GM12891 (cell line): Measurements from ENCODE around the gene HTRA3.

Source experiments
- DNase-seq: peaks from one replicate; pipeline ENCODE4 v3.0.0; 2011; ENCODE audit warnings: low spot score; ENCODE audit not compliant: insufficient read length
- FAIRE-seq: peaks from 2 replicates; lab custom pipeline; 2011; peaks lifted over from hg19 to GRCh38; lab: Jason Lieb, UNC
- PAX5 ChIP-seq: IDR thresholded peaks from 2 replicates; pipeline ENCODE4 v1.6.1; 2011; ENCODE audit warnings: low read length, moderate library complexity, mild to moderate bottlenecking; ENCODE audit not compliant: insufficient read depth, severe bottlenecking
- POLR2A ChIP-seq: IDR thresholded peaks from 2 replicates; pipeline ENCODE4 v1.6.1; 2011; ENCODE audit warnings: low read depth, low read length, control low read depth
- POLR2AphosphoS5 ChIP-seq: IDR thresholded peaks from 2 replicates; pipeline ENCODE4 v1.6.1; 2011; ENCODE audit warnings: low read depth, low read length, control low read depth
- POU2F2 ChIP-seq: IDR thresholded peaks from 2 replicates; pipeline ENCODE4 v1.6.1; 2011; ENCODE audit warnings: low read depth, mild to moderate bottlenecking, control low read depth, low read length, moderate library complexity
- SPI1 ChIP-seq: IDR thresholded peaks from 2 replicates; pipeline ENCODE4 v1.6.1; 2011; ENCODE audit warnings: low read depth, low read length, control low read depth
- TAF1 ChIP-seq: IDR thresholded peaks from 2 replicates; pipeline ENCODE4 v1.6.1; 2011; ENCODE audit warnings: low read depth, low read length, control low read depth

Gene HTRA3

GRCh38 chr4:8272472-8273428 is 3.2 kb downstream of the HTRA3 start:
- no peak for FAIRE-seq
- TF ChIP-seq POLR2A, result no peak
- TF ChIP-seq POLR2AphosphoS5, result no peak
- TF ChIP-seq TAF1, result no peak
- TF ChIP-seq SPI1, result no peak
- no peak for TF ChIP-seq POU2F2
- TF ChIP-seq PAX5, result no peak
- DNase-seq, result no peak

GRCh38 chr4:8273450-8273849 is 3.9 kb downstream of the HTRA3 start:
- no peak for FAIRE-seq
- DNase-seq, result no peak
- TF ChIP-seq TAF1, result no peak
- TF ChIP-seq POLR2A, result no peak
- TF ChIP-seq PAX5, result no peak
- no peak for TF ChIP-seq POLR2AphosphoS5
- no peak for TF ChIP-seq POU2F2
- TF ChIP-seq SPI1, result no peak

- TF ChIP-seq PAX5 (no peak), POLR2A (no peak), SPI1 (no peak), TAF1 (no peak), POU2F2 (no peak), POLR2AphosphoS5 (no peak)
- FAIRE-seq, result no peak
- no peak for DNase-seq
Measured at GRCh38 chr4:8274066-8274652, 4.6 kb downstream of the HTRA3 start.

GRCh38 chr4:8274765-8275547 is 5.4 kb downstream of the HTRA3 start:
- FAIRE-seq (no peak), DNase-seq (no peak)
- TF ChIP-seq POLR2AphosphoS5 (no peak), PAX5 (no peak), SPI1 (no peak), POLR2A (no peak), POU2F2 (no peak), TAF1 (no peak)

GRCh38 chr4:8275548-8275910 is 6.0 kb downstream of the HTRA3 start:
- DNase-seq, result no peak
- FAIRE-seq, result no peak
- TF ChIP-seq PAX5, result no peak

GRCh38 chr4:8276358-8277240 is 7.0 kb downstream of the HTRA3 start:
- no peak for DNase-seq
- no peak for TF ChIP-seq POLR2A
- TF ChIP-seq TAF1, result no peak
- TF ChIP-seq PAX5, result no peak
- TF ChIP-seq POLR2AphosphoS5, result no peak
- TF ChIP-seq SPI1, result no peak
- TF ChIP-seq POU2F2, result no peak
- FAIRE-seq, result no peak

GRCh38 chr4:8277356-8278008 is 7.9 kb downstream of the HTRA3 start:
- DNase-seq (no peak), FAIRE-seq (no peak)
- TF ChIP-seq SPI1 (no peak), TAF1 (no peak), PAX5 (no peak), POLR2AphosphoS5 (no peak), POU2F2 (no peak), POLR2A (no peak)

GRCh38 chr4:8278009-8278395 is 8.4 kb downstream of the HTRA3 start:
- FAIRE-seq, result no peak
- no peak for DNase-seq
- TF ChIP-seq POLR2A (no peak), SPI1 (no peak), POLR2AphosphoS5 (no peak), PAX5 (no peak), POU2F2 (no peak), TAF1 (no peak)
